Stimulated activated CD4-positive, alpha-beta T cell treated with anti-CD3 and anti-CD28 coated beads, Interleukin-15, amount 100 ng/mL, for 24 hours (primary cell): ENCODE measurements around the gene GPLD1.

ENCODE experiments used
- DNase-seq: peaks from one replicate; pipeline ENCODE4 v3.0.0-alpha.2; 2020

GPLD1 gene

GRCh38 chr6:24378473-24379097 is 110.8 kb downstream of the GPLD1 start:
- no peak for DNase-seq
